NB4 (cell line): ENCODE measurements around the gene MSI2.

Source experiments
- CTCF ChIP-seq: IDR thresholded peaks from one replicate; pipeline ENCODE4 v1.5.1; 2012; ENCODE audit warnings: low read depth, low read length
- MAX ChIP-seq: IDR thresholded peaks from 2 replicates; pipeline ENCODE4 v1.6.1; 2011; ENCODE audit warnings: low read depth, low read length
- POLR2A ChIP-seq: IDR thresholded peaks from 2 replicates; pipeline ENCODE4 v1.6.1; 2011; ENCODE audit warnings: mild to moderate bottlenecking; ENCODE audit not compliant: insufficient read length; ENCODE audit errors: extremely low read depth

- TF ChIP-seq POLR2A (no peak), CTCF (no peak), MAX (no peak)
Measured at GRCh38 chr17:57572600-57572999, 316.3 kb downstream of the MSI2 start.
